NCI-H1436 (cell line): ENCODE measurements around the gene CYP4F3.
"Not testable (repeated sequence)": the region's sequence is repeated elsewhere in the genome, so short reads cannot be mapped to it uniquely, and the experiment has no call there.

ENCODE experiments used
- DNase-seq: peaks from one replicate; lab custom pipeline; 2025; lab: John Stamatoyannopoulos, UW

The CYP4F3 gene, protein sequence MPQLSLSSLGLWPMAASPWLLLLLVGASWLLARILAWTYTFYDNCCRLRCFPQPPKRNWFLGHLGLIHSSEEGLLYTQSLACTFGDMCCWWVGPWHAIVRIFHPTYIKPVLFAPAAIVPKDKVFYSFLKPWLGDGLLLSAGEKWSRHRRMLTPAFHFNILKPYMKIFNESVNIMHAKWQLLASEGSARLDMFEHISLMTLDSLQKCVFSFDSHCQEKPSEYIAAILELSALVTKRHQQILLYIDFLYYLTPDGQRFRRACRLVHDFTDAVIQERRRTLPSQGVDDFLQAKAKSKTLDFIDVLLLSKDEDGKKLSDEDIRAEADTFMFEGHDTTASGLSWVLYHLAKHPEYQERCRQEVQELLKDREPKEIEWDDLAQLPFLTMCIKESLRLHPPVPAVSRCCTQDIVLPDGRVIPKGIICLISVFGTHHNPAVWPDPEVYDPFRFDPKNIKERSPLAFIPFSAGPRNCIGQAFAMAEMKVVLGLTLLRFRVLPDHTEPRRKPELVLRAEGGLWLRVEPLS

DNA sequence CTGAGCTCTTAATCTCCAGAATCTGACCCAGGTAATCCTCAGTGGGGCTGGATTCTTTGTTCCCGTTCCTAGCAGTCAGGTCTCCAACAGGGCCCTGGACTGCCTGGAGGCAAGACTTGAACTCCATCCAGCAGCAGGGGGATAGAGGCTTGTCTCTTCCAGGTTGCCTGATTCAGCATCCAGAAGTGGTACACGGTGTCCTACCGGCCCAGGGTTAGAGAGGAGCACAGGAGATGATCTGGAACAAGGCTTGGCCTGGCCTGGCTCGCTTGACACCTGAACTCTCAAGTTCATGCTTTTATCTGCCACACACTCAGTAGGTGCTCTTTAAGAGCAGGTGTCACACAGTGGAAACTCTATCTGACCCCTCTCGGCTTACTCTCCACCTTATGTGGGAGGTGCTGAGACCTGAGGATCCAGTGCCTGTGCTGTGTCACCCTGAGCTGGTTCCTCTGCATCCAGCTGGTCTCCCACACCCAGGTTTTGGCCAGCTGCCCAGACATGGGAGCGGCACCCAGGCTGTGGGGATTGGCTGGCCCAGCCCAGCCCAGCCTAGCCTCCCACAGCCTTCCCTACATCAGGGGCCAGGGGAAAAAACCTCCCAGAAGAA, at the start of gene CYP4F3:
Gene CYP4F3 (plus strand): TSS at position 604 of the 610 bp plus-strand sequence. CDS start 519 bp downstream, outside the sequence.
- DNase-seq, result no peak

- DNase-seq, result no peak
Measured at GRCh38 chr19:15591796-15592195, 48.9 kb upstream of the CYP4F3 start.

DNA sequence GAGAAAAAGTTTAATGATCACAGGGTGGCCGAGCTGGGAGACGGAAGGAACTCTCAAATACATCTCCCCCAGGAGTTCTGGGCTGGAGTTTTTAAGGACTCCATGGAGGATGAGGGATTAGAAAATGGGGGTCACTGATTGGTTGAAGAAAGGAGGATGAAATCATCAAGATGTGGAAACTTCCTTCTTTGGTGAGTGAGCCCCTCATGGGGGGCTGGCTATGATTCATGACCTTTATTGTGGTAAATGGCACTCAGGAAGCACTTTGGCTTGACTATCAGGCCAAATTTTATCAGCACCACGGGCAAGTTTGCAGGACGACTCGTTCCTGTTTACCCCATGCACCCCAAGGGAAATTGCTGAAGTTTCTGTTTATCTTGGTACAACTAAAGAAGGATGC, 48.2 kb upstream of the CYP4F3 start:
- DNase-seq, result not testable (repeated sequence)

DNA sequence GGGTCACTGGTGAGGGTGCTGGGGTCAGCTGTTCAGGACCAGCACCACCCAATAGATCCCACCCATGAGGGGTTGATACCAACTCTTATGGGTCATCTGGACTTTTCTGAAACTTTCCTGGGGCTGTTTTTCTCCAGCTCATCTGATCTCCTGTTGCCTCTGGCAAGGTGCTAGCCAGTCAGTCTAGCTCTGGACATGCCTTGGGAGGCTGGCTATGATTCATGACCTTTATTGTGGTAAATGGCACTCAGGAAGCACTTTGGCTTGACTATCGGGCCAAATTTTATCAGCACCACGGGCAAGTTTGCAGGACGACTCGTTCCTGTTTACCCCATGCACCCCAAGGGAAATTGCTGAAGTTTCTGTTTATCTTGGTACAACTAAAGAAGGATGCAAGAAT, 46.9 kb upstream of the CYP4F3 start:
- DNase-seq, result not testable (repeated sequence)

DNA sequence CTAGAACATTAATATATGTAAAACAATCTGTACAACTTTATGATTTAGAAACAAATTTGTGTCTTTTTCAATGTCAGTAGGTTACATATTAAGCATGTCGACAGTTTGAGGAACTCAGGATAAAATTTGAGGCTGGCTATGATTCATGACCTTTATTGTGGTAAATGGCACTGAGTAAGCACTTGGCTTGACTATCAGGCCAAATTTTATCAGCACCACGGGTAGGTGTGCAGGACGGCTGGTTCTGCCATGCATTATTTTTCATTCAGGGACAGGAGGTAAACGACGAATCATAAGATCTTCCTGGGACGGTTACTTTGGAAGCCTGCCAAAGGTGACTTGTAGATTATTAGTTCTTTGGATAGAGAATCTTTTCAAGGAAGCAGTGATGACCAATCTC, 45.6 kb upstream of the CYP4F3 start:
- DNase-seq, result no peak

- DNase-seq, result not testable (repeated sequence)
Measured at GRCh38 chr19:15607978-15608925, 32.4 kb upstream of the CYP4F3 start.

DNA sequence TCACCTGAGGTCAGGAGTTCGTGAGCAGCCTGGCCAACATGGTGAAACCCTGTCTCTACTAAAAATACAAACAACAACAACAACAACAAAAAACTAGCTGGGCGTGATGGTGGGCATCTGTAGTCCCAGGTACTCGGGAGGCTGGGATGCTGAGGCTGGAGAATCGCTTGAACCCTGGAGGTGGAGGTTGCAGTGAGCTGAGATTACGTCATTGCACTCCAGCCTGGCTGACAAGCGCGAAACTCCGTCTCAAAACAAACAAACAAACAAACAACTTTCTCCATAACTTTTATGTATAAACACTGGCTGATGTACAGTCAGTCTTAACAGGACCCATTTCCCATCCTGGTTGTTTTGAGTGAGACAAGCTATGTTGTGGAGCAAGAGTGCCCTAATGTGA, 31.4 kb upstream of the CYP4F3 start:
- DNase-seq, result no peak

DNA sequence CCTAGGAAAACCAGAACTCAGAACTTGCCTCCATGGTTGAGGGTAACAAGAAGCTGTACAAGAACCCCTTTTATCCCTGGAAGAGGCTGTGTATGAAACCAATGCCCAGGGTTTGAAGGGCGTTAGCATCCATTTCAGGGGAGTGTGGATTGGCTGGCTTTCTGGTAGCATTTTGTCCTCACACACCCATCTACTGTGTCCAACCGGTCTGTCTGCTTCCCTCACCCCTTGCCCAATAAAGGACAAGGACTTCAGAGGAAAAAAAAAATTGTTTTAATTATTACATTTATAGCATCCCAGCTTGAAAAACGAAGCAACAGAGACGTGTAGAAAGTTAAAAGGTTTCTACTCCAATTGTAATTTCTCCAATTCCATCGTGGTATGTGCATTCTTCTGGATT, 28.4 kb upstream of the CYP4F3 start:
- DNase-seq, result no peak

DNA sequence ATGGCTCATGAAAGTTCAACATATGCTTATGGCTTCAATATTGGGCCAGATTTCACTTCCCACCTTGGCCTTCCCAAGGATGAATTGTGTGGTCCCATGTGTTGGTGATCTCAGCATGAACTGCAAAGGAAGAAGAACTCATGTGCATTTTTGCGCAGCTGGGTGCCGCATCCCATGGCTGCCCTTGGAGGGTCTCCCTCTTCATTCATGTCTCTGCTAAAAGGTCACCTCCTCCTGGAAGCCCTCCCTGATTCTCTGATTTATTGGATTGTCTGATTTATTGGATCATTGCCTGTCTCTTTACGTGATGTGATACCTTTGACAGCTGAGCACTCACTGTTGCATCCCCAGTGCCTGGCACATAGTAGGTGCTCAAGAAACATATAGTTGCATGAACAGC, 27.4 kb upstream of the CYP4F3 start:
- no peak for DNase-seq

DNA sequence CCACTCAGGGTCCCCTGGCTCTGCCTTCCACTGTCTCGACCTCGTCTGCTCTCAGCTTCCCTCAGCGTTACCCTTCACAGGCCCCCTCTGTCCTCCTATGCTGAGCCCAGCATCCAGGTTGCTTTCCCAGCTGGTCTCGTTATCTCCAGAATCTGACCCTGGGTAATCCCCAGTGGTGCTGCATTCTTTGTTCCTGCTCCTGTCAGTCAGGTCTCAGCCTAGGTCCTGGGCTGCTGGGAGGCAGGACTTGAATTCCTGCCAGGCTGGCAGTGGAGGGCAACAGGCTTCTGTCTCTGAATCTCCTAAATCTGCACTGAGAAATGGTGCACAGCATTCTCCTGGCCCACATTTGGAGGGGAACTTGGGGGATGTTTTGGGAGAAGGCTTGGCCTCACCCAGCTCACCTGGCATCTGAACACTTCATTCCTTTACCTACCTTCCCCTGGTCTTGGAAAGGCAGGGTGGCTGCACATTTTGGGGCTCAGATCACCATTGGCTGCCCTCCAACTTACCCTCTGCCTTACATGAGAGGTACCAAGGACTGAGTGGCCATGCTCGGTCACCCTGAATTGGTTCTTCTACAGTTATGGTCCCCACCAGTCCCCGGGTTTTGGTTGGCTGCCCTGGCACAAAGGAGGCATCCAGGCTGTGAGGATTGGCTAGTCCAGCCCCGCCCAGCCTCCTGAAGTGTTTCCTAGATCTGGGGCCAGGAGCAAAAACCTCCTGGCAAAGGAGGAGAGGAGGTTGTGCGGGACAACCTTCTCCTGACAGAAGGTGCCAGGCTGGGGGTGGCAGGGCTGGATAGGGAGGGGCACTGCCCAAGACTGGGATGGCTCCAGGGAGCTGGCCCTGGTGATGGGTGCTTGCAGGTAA, 26.0 kb upstream of the CYP4F3 start, which contains the start of gene CYP4F8:
Gene CYP4F8 (plus strand): TSS at position 712 of the 873 bp plus-strand sequence. CDS start 399 bp downstream, outside the sequence.
- DNase-seq, result no peak

GRCh38 chr19:15615526-15615925, 25.2 kb upstream of the CYP4F3 start:
- no peak for DNase-seq

DNA sequence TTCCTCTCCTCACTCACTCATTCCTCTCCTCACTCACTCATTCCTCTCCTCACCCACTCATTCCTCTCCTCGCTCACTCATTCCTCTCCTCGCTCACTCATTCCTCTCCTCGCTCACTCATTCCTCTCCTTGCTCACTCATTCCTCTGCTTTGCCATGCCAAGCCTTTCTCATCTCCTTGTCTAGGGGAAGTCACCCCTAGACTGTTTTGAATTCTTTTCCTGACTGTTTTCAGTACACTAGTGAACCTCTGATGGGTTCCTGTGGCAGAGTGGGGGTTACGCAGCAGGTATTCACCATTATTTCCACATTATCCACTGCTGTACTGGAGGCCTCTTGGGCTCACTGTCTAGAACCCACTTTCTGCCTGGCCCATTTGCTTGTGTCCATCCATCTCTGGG, 24.5 kb upstream of the CYP4F3 start:
- no peak for DNase-seq

DNA sequence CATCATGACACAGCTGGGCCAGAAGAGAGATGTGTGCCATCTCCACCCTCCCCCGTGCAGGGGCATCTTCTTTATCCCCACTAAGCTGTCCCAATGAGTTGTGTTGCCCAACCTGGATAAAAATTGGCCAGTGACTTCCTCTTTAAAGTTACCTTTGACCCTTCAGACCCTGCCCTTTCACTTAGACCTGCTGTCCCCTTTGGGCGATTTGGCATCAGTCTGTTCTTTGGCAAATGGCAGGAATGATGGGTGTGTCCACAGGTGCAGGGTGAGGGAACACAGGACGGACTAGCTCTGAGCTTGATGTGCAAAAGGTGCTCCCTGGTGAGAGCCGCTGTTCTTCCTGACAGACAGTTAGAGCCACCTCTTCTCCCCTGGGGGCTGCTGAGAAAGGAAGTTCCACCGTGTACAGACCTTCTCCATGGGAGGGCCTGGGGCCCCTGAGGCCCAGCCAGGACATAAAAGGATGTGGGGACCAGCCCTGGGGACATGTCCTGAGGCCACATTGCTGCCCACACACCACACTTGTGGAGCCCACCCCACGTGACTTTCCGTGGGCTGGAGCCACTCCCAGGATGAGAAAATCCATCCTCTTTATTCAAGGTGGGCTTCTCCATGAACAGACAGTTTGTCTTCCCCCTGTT, 23.9 kb upstream of the CYP4F3 start:
- DNase-seq, result no peak

- no peak for DNase-seq
Measured at GRCh38 chr19:15618321-15618720, 22.4 kb upstream of the CYP4F3 start.

- no peak for DNase-seq
Measured at GRCh38 chr19:15621801-15622200, 18.9 kb upstream of the CYP4F3 start.

- DNase-seq, result no peak
Measured at GRCh38 chr19:15622991-15623390, 17.7 kb upstream of the CYP4F3 start.

DNA sequence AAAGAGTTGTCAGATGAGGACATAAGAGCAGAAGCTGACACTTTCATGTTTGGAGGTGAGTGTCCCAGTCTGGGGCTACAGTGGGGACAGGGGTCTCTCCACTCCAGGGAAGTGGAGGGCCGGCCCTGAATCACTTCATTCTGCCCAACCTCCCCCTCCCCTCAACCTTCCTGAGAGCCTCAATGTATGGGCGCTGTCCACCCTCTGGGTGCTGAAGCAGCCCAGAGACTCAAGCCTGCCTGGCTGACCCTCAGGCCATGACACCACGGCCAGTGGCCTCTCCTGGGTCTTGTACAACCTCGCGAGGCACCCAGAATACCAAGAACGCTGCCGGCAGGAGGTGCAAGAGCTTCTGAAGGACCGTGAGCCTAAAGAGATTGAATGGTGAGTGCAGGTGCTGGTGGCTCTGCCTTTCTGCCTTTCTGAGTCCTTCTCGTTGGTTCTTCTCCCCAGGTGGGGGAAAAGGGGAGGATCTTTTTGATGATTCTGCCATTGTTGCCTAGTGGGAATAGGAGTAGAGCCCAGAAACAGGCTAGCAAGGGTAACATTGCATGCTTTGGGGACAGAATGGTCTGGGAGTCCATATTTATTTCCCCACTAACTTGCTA, 16.9 kb upstream of the CYP4F3 start:
- DNase-seq, result no peak

- no peak for DNase-seq
Measured at GRCh38 chr19:15628236-15629002, 12.3 kb upstream of the CYP4F3 start.
